Right lobe of liver (tissue), 6 donors: Measurements from ENCODE around the gene CACNA1C. TPM values are rescaled to one million over a fixed set of nuclear protein-coding genes. Genes with fewer than 3 reads are reported as not detected.

Source experiments
- ATAC-seq, 4 donors: fragments of 200-7000 bp; cut with Tn5 transposase; one replicate each; pipeline ENCODE4 v1.9.1; 2020; ENCODE audit warnings: mild to moderate bottlenecking in 4 of 4, moderate library complexity in 4 of 4
- DNase-seq, 3 donors: peaks; one replicate each; pipeline ENCODE4 v3.0.0-alpha.2; 2020
- H3K27ac ChIP-seq, 3 donors: fragments of 200-600 bp; one replicate each; pipeline ENCODE4 v1.8.0; 2022
- H3K27me3 ChIP-seq, 2 donors: fragments of 200-600 bp; one replicate each; pipeline ENCODE4 v1.8.0; 2022
- H3K36me3 ChIP-seq, 4 donors: fragments of 200-600 bp; sonication (generic) in 1 of 4; one replicate each; pipeline versions ENCODE4 v1.5.1 to v1.8.0; 2017 to 2022; ENCODE audit warnings: control low read depth in 1 of 4
- H3K4me1 ChIP-seq, 4 donors: fragments of 200-600 bp; sonication (generic) in 1 of 4; one replicate each; pipeline versions ENCODE4 v1.5.1 to v1.8.0; 2017 to 2022; ENCODE audit warnings: control low read depth in 1 of 4
- H3K4me3 ChIP-seq, 3 donors: fragments of 200-600 bp; one replicate each; pipeline ENCODE4 v1.8.0; 2022
- H3K9me3 ChIP-seq, 4 donors: fragments of 200-600 bp; sonication (generic) in 1 of 4; one replicate each; pipeline versions ENCODE4 v1.5.1 to v1.8.0; 2017 to 2022; ENCODE audit warnings: control low read depth in 1 of 4
- CTCF ChIP-seq, 4 donors: fragments of 200-600 bp in 3 of 4; fragments of 450-650 bp in 1 of 4; IDR thresholded peaks; one replicate each; pipeline versions ENCODE4 v1.5.1 to v1.8.0; 2016 to 2022; ENCODE audit warnings: antibody characterized with exemption in 4 of 4, mild to moderate bottlenecking in 2 of 4
- POLR2A ChIP-seq: fragments of 450-650 bp; IDR thresholded peaks from one replicate; pipeline ENCODE4 v1.6.1; 2017; ENCODE audit warnings: antibody characterized with exemption, mild to moderate bottlenecking
- WGBS: methylation state at CpG from one replicate; pipeline ENCODE4 v1.1.6; 2018; ENCODE audit warnings: low coverage, low lambda C conversion rate; ENCODE audit not compliant: insufficient coverage; ENCODE audit errors: missing lambda C conversion rate; 5-methylcytosine and 5-hydroxymethylcytosine counted together
- intact Hi-C, 2 donors: fragments of 100-400 bp; cut with DNase I; formaldehyde crosslinking; loops; one replicate each; pipeline versions ENCODE4 v1.11.2 to v1.14.1; 2022
- total RNA-seq, 6 experiments: library from RNA; depleted of rRNA in 2 of 6; stranded (reverse); fragments of >200 nt in 2 of 6; fragmentation: NEBNext Ultra II Directional in 3 of 6; extraction: Animal tissue kit (Norgen Biotek cat#: 25700) in 3 of 6; gene quantifications; one replicate each; pipeline versions ENCODE4 v1.1.0 to v1.2.4, GENCODE V29; 2016 to 2023
- donor health status: DM: no; HTN: yes; CAD: no.
- donor health status: DM: no; HTN: no; CAD: no.
- donor health status: DM: no; HTN: no; CAD: no.
- donor health status: DM: no; HTN: yes; CAD: no.
- donor health status: DM: no; HTN: yes; CAD: no.

The CACNA1C gene
- total RNA-seq, 6 experiments from 2014 or later: 0.18 to 1.0 (median 0.57) TPM

GRCh38 chr12:2208837-2209635 is 156.2 kb downstream of the CACNA1C start:
- Histone ChIP-seq H3K4me3 (no peak overlapping the region), H3K27me3 (no peaks in the 10 kb centered on the region), H3K36me3 (no peaks in the 10 kb centered on the region), H3K27ac (no peak overlapping the region), H3K4me1 (no peaks in the 10 kb centered on the region), H3K9me3 (no peaks in the 10 kb centered on the region)
- DNase-seq: no peak
- no peak for ATAC-seq
- WGBS: 68% methylated on average over 12 of the region's 18 CpGs
- no peak for TF ChIP-seq POLR2A
- TF ChIP-seq CTCF (IDR thresholded peaks at IDR 0.05): no peak
- intact Hi-C loops: no loop called here

DNA sequence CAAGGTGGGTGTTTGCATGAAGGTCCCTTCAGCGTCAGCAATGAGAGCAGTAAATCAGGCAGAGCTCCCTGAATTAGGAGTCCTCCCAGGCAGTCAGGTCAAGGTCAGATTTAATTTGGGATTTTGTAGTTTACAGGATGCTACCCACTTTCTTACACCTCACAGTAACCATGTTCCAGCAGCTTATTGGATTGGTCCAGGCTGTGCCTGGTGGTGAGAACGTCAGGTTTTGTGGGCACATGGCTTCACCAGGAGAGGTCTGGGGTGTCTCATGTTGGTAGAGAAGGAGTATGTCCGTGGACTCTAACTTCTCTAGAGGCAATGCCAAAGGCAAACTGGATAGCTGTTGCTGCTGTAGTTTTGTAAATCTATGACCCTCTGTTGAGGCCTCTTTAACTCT is 158.3 kb downstream of the CACNA1C start:
- 97% methylated on average over 3 of the region's 3 CpGs for WGBS

DNA sequence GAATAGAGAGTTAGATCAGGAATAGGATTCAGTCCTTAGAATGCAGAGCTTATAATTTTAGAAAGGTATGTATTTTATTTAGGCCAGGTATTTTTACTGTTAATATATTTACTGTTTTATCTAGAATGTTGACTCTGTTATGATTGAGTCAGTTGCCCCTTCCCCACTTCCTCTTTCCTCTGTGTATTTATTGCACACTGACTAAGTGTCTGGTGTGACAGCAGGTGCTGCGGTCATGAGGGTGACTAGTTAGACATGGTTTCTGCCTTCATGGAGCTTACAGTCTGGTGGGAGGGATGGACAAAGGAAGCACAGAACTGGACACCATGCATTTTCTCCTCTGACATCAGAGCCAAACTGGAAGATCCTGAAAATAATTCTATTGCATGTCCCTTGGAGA is 159.8 kb downstream of the CACNA1C start:
- no peaks in the 10 kb centered on the region for H3K27me3 ChIP-seq
- H3K4me1 ChIP-seq: no peaks in the 10 kb centered on the region
- no peaks in the 10 kb centered on the region for H3K9me3 ChIP-seq
- no peak for ATAC-seq
- no peak for DNase-seq
- H3K36me3 ChIP-seq: no peaks in the 10 kb centered on the region
- WGBS: 80% methylated on average over 1 of the region's 1 CpG
- H3K27ac ChIP-seq: no peak overlapping the region
- TF ChIP-seq POLR2A (no peak), CTCF (IDR thresholded peaks at IDR 0.05) (no peak)
- H3K4me3 ChIP-seq: no peak overlapping the region
- intact Hi-C loops: no loop called here

More for the DNA sequence above, 158.3 kb downstream of the CACNA1C start:
- intact Hi-C loops: no loop called here
- Histone ChIP-seq H3K9me3 (no peaks in the 10 kb centered on the region), H3K27me3 (no peaks in the 10 kb centered on the region), H3K4me1 (no peaks in the 10 kb centered on the region), H3K27ac (no peak overlapping the region), H3K36me3 (no peaks in the 10 kb centered on the region), H3K4me3 (no peak overlapping the region)
- no peak for ATAC-seq
- no peak for TF ChIP-seq CTCF (IDR thresholded peaks at IDR 0.05)
- TF ChIP-seq POLR2A: no peak
- DNase-seq: no peak

- H3K27ac ChIP-seq: no peak overlapping the region
- no peaks in the 10 kb centered on the region for H3K4me1 ChIP-seq
- no peaks in the 10 kb centered on the region for H3K27me3 ChIP-seq
- H3K4me3 ChIP-seq: no peak overlapping the region
- intact Hi-C loops: no loop called here
- no peaks in the 10 kb centered on the region for H3K36me3 ChIP-seq
- DNase-seq: no peak
- ATAC-seq: no peak
- no peaks in the 10 kb centered on the region for H3K9me3 ChIP-seq
- 35% methylated on average over 12 of the region's 21 CpGs for WGBS
- no peak for TF ChIP-seq POLR2A
- no peak for TF ChIP-seq CTCF (IDR thresholded peaks at IDR 0.05)
These were observed 160.4 kb downstream of the CACNA1C start for GRCh38 chr12:2212971-2213869.
